Measurements from ENCODE around the gene GLT6D1.

Gene GLT6D1

DNA sequence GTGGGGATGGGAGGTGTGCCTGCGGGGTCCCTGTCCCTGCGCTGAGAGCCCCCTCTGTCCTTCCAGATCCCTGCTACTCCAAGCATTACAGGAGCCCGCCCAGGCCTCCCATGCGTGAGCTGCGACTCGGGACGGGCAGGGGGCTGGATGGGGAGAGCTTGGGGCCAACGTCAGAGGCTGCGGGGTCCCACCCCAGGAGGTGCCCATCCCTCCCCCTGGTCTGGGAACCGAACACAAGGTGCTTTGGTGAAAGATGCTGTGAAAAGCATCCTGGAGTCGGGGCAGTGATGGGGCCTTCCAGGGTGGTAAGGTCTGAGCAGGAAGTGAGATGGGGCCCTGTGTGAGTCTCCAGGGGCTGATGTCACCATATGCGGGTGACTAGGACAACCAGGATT lies 26.5 kb upstream of the GLT6D1 start:
- no peak overlapping the region for H3K4me3 ChIP-seq (ENCODE audit: insufficient read depth, low read depth, low read length)
- H3K4me1 ChIP-seq (ENCODE audit: control insufficient read depth, insufficient read depth, low read length): peaks cover 16% of the 10 kb centered on the region
- no peaks in the 10 kb centered on the region for H3K9me3 ChIP-seq (ENCODE audit: control insufficient read depth, low read length)

DNA sequence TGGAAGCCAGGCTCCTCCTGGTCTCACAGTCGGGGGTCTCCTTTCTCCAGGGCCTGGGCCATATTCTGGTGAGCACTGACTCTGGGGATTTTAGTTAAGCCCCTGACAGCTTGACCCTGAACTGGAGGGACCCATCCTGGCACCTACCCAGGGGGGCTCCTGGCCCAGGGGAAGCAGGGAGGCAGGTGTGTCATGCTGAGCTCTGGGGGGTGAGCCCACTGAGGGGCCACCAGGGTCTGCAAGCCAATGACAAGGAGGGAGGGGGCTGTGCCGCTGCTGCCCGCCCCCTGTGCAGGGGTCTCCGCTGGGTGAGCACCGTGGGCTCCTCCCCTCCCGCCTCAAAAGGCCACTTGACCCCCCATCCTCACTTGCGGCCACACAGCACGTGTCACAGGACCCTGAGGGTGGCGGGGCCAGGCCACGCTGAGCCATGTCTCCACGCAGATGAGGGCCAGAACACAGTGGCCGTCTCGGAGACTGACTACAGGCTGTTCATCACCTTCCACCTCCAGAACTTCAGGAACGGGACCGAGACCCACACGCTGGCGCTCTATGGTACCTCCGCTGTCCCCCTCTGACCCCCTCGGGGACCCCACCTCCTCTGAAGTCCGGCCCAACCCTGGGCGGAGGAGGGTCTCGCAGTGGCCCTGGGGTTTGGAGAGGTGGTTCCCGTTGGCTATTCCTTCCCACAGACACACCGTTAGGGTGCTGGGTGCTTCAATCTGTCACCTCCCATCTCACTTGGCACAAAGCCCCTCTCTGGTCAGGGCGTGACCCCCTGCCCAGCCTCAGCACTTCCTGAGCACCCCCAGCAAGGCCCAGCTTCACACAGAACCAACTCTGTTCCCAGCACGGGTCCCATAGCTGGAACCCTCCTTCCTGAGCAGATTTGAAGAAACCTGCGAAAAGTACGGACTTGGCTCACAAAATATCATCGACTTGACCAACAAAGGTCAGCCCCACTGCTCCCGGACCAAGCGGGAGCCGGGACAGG lies 25.8 kb upstream of the GLT6D1 start:
- Histone ChIP-seq H3K36me3 (ENCODE audit: control insufficient read depth, insufficient read depth, low read length) (no peaks in the 10 kb centered on the region), H3K9me3 (ENCODE audit: control insufficient read depth, low read length) (no peaks in the 10 kb centered on the region), H3K4me1 (ENCODE audit: control insufficient read depth, insufficient read depth, low read length) (peaks cover 16% of the 10 kb centered on the region), H3K4me3 (ENCODE audit: insufficient read depth, low read depth, low read length) (no peak overlapping the region), H3K27me3 (ENCODE audit: control insufficient read depth, insufficient read depth, low read length, poor library complexity, severe bottlenecking) (no peaks in the 10 kb centered on the region), H3K27ac (ENCODE audit: insufficient read depth, low read depth, low read length, poor library complexity, severe bottlenecking) (no peak overlapping the region)
- 91 to 92% methylated on average over 32 of the region's 32 CpGs for WGBS, 2 experiments

More for the DNA sequence above, 26.5 kb upstream of the GLT6D1 start:
- Histone ChIP-seq H3K27ac (ENCODE audit: insufficient read depth, low read depth, low read length, poor library complexity, severe bottlenecking) (no peak overlapping the region), H3K36me3 (ENCODE audit: control insufficient read depth, insufficient read depth, low read length) (no peaks in the 10 kb centered on the region), H3K27me3 (ENCODE audit: control insufficient read depth, insufficient read depth, low read length, poor library complexity, severe bottlenecking) (no peaks in the 10 kb centered on the region)
- 94 to 95% methylated on average over 12 of the region's 12 CpGs for WGBS, 2 experiments

DNA sequence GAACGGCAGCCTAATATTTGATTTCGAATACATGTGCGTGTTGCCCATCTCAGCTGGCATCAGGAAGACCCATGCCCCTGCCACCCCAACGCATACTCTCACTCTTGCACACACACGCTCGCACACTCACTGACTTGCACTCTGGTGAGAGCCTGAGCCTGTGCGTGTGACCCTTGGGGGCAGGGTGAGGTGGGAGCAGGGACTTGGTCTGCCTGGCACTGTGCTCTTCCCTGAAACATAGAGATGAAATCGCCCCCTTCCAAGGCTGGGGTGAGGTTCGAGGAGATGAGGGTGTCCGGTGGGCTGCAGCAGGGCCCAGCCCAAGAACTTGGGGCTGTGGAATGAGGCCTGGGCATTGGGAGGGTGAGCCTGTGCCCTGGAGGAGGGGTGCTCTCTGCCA lies 24.9 kb upstream of the GLT6D1 start:
- no peaks in the 10 kb centered on the region for H3K9me3 ChIP-seq (ENCODE audit: control insufficient read depth, low read length)
- no peaks in the 10 kb centered on the region for H3K27me3 ChIP-seq (ENCODE audit: control insufficient read depth, insufficient read depth, low read length, poor library complexity, severe bottlenecking)
- no peaks in the 10 kb centered on the region for H3K36me3 ChIP-seq (ENCODE audit: control insufficient read depth, insufficient read depth, low read length)
- peaks cover 16% of the 10 kb centered on the region for H3K4me1 ChIP-seq (ENCODE audit: control insufficient read depth, insufficient read depth, low read length)
- no peak overlapping the region for H3K27ac ChIP-seq (ENCODE audit: insufficient read depth, low read depth, low read length, poor library complexity, severe bottlenecking)
- WGBS, 2 experiments: 94 to 96% methylated on average over 10 of the region's 10 CpGs
- H3K4me3 ChIP-seq (ENCODE audit: insufficient read depth, low read depth, low read length): no peak overlapping the region

DNA sequence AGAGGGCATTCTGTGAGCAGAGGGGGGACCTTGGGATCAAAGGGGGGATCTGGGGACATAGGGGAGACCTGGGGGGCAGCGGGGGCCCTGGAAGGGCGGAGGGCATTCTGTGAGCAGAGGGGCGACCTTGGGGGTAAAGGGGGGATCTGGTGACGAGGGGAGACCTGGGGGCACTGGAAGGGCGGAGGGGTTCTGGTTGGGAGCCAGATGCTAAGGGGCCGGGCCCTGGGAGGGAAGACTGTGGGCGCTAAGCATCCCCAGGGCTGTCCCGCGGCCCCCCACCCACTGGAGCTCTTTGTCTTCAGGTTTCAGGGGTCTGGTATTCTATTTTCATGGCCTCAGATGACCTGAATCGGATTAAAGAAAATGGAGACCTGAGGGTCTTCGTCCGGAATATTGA lies 24.5 kb upstream of the GLT6D1 start:
- 94 to 96% methylated on average over 12 of the region's 12 CpGs for WGBS, 2 experiments
- no peak overlapping the region for H3K4me3 ChIP-seq (ENCODE audit: insufficient read depth, low read depth, low read length)
- no peaks in the 10 kb centered on the region for H3K9me3 ChIP-seq (ENCODE audit: control insufficient read depth, low read length)
- H3K27me3 ChIP-seq (ENCODE audit: control insufficient read depth, insufficient read depth, low read length, poor library complexity, severe bottlenecking): no peaks in the 10 kb centered on the region
- H3K36me3 ChIP-seq (ENCODE audit: control insufficient read depth, insufficient read depth, low read length): no peaks in the 10 kb centered on the region
- H3K27ac ChIP-seq (ENCODE audit: insufficient read depth, low read depth, low read length, poor library complexity, severe bottlenecking): no peak overlapping the region
- H3K4me1 ChIP-seq (ENCODE audit: control insufficient read depth, insufficient read depth, low read length): peaks cover 16% of the 10 kb centered on the region

DNA sequence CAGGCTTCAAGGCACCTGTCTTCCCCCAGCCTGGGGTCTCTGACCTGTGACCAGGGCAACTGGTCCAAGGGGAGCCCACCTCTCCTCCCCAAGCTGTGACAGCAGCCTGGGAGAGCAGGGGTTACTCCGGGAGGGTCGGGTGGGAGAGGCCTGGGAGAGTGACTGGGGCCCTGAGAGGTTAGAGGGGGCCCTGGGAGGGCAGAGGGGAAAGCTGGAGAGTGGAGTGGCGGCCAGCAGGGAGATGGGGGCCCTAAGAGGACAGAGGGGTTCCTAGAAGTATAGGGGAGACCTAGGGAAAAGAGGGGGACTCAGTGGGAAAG lies 24.1 kb upstream of the GLT6D1 start:
- H3K4me1 ChIP-seq (ENCODE audit: control insufficient read depth, insufficient read depth, low read length): peaks cover 16% of the 10 kb centered on the region
- 86 to 90% methylated on average over 3 of the region's 3 CpGs for WGBS, 2 experiments
- H3K27ac ChIP-seq (ENCODE audit: insufficient read depth, low read depth, low read length, poor library complexity, severe bottlenecking): no peak overlapping the region
- no peaks in the 10 kb centered on the region for H3K9me3 ChIP-seq (ENCODE audit: control insufficient read depth, low read length)
- no peaks in the 10 kb centered on the region for H3K27me3 ChIP-seq (ENCODE audit: control insufficient read depth, insufficient read depth, low read length, poor library complexity, severe bottlenecking)
- no peak overlapping the region for H3K4me3 ChIP-seq (ENCODE audit: insufficient read depth, low read depth, low read length)
- no peaks in the 10 kb centered on the region for H3K36me3 ChIP-seq (ENCODE audit: control insufficient read depth, insufficient read depth, low read length)

DNA sequence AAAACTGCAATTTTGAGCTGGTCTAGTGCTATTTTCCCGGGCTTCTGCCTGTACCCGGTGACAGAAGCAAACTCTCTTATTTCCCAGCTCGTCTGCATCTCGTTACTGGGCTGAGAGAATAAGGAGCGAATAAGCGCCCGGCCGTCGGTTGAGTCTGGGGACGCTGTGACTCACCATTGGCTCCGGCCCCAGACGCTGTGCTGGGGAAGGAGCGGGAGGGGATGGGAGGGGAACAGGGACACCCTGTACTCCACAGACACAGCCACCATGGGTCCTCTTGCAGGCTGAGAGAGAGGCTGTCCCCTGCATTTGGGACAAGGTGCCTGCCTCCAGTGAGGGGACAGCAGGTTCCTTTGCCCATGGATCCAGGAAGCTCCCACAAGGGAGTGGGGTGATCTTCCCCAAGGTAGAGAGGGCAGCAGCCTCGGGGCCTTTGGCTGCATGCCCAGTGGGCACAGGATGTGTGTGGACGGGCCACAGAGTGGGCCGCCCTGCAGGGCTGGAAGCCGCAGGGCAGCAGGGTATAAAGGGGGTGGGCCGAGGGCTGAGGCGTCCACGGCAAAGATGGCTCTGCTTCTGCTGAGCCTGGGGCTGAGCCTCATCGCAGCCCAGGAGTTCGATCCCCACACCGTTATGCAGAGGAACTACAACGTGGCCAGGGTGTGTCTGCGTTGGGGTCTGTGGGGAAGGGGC lies 23.6 kb upstream of the GLT6D1 start, which contains the start of gene LCN9:
Gene LCN9, plus strand, starts transcription at position 552 of the 693 bp plus-strand sequence. Its CDS starts 13 bp downstream, at position 565.
- H3K27me3 ChIP-seq (ENCODE audit: control insufficient read depth, insufficient read depth, low read length, poor library complexity, severe bottlenecking): no peaks in the 10 kb centered on the region
- peaks cover 16% of the 10 kb centered on the region for H3K4me1 ChIP-seq (ENCODE audit: control insufficient read depth, insufficient read depth, low read length)
- no peak within 1 kb of the TSS for H3K27ac ChIP-seq (ENCODE audit: insufficient read depth, low read depth, low read length, poor library complexity, severe bottlenecking)
- H3K4me3 ChIP-seq (ENCODE audit: insufficient read depth, low read depth, low read length): no peak within 1 kb of the TSS
- 71 to 77% methylated on average over 25 of the region's 25 CpGs for WGBS, 2 experiments
- no peaks in the 10 kb centered on the region for H3K36me3 ChIP-seq (ENCODE audit: control insufficient read depth, insufficient read depth, low read length)
- no peaks in the 10 kb centered on the region for H3K9me3 ChIP-seq (ENCODE audit: control insufficient read depth, low read length)

DNA sequence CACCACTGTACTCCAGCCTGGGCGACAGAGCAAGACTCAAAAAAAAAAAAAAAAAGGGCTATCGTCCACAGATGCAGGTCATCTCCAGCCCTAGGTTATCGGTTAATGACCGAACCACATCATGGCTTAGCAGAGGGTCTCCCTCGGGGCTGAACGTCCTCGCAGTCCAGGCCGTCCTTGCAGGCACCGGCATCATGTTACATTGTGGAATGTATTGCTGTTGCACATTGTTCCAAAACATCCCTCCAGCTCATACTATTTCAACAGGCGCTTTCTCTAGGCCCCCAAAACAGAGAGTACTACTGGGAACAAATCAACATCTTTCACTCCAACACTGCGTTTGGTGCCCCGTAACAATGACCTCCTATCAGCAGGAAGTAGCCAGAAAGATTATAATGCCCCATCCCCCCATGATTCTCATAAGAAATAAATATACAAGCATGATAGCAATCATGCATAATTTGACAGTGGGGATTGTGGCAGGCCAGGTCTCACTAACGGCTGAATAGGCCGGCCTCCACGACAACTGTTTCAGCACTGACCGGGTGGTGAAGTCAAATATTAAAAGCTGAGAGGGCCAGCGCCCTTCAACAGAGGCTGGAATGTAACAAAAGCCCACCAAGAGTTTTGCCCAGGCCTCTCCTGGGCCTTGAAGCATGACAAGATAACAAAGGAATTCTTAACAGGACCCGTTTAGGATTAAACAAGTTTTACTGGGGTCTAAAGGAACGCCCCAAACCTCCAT lies 22.6 kb upstream of the GLT6D1 start:
- H3K27me3 ChIP-seq (ENCODE audit: control insufficient read depth, insufficient read depth, low read length, poor library complexity, severe bottlenecking): no peaks in the 10 kb centered on the region
- no peak overlapping the region for H3K4me3 ChIP-seq (ENCODE audit: insufficient read depth, low read depth, low read length)
- no peaks in the 10 kb centered on the region for H3K9me3 ChIP-seq (ENCODE audit: control insufficient read depth, low read length)
- H3K36me3 ChIP-seq (ENCODE audit: control insufficient read depth, insufficient read depth, low read length): no peaks in the 10 kb centered on the region
- peak overlapping the region; percentile 60 for H3K27ac ChIP-seq (ENCODE audit: insufficient read depth, low read depth, low read length, poor library complexity, severe bottlenecking)
- WGBS, 2 experiments: 73 to 78% methylated on average over 19 of the region's 19 CpGs
- peaks cover 16% of the 10 kb centered on the region for H3K4me1 ChIP-seq (ENCODE audit: control insufficient read depth, insufficient read depth, low read length)

DNA sequence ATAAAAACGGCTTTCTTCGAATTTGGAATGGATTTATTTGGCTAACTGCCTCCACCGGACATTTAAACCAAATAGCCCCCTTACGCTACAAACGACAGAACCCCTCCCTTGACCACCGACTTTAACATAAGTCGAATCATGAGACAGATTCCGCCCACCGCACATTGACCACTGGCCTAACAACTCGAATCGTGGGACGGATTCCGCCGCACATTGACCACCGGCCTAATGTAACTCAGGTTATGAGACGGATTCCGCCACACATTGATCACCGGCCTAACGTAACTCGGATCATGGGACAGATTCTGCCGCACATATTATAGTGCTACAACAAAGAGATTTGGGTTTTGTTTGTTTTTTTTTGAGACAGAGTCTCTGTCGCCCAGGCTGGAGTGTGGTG lies 21.1 kb upstream of the GLT6D1 start:
- no peak overlapping the region for H3K27ac ChIP-seq (ENCODE audit: insufficient read depth, low read depth, low read length, poor library complexity, severe bottlenecking)
- no peaks in the 10 kb centered on the region for H3K27me3 ChIP-seq (ENCODE audit: control insufficient read depth, insufficient read depth, low read length, poor library complexity, severe bottlenecking)
- 93% methylated on average over 22 of the region's 22 CpGs for WGBS, 2 experiments
- H3K36me3 ChIP-seq (ENCODE audit: control insufficient read depth, insufficient read depth, low read length): no peaks in the 10 kb centered on the region
- no peaks in the 10 kb centered on the region for H3K9me3 ChIP-seq (ENCODE audit: control insufficient read depth, low read length)
- no peak overlapping the region for H3K4me3 ChIP-seq (ENCODE audit: insufficient read depth, low read depth, low read length)
- peaks cover 16% of the 10 kb centered on the region for H3K4me1 ChIP-seq (ENCODE audit: control insufficient read depth, insufficient read depth, low read length)

DNA sequence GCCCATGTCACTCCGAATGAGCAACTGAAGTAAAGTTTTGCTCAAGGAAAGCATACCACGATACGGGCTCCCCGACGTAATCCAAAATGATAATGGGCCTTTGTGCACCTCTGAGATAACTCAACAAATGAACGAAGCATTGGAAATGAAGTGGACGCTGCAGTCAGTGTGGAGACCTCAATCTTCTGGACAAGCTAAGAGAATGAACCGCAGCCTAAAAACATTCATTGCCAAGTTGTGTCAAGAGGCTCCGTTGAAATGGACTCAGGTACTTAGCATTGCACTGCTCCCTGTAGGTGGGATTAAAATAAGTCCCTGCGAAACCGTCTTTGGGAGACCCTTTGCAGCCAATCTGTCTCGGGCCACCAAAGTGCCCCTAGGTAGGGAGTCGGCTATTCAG lies 19.9 kb upstream of the GLT6D1 start:
- WGBS, 2 experiments: 91% methylated on average over 13 of the region's 13 CpGs
- Histone ChIP-seq H3K27ac (ENCODE audit: insufficient read depth, low read depth, low read length, poor library complexity, severe bottlenecking) (no peak overlapping the region), H3K27me3 (ENCODE audit: control insufficient read depth, insufficient read depth, low read length, poor library complexity, severe bottlenecking) (no peaks in the 10 kb centered on the region), H3K4me1 (ENCODE audit: control insufficient read depth, insufficient read depth, low read length) (peaks cover 16% of the 10 kb centered on the region), H3K9me3 (ENCODE audit: control insufficient read depth, low read length) (no peaks in the 10 kb centered on the region), H3K4me3 (ENCODE audit: insufficient read depth, low read depth, low read length) (no peak overlapping the region), H3K36me3 (ENCODE audit: control insufficient read depth, insufficient read depth, low read length) (no peaks in the 10 kb centered on the region)

DNA sequence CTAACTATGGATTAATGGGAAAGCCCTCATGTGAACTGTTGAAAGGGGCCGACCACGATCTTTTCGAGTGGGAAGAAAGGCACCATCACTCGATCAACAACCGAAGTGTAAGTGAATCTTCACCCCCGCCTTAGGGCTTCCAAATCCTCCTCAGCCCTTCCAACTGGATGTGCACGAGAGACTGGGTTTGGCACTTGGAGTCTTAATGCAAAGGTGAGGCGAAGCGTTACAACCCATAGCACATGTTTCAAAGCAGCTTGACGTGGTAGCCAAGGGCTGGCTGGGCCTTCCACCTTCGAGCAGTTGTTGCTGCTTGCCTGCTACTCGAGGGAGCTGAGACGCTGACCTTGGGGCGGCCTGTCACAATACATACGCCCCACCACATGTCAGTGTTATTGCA lies 18.1 kb upstream of the GLT6D1 start:
- Histone ChIP-seq H3K4me1 (ENCODE audit: control insufficient read depth, insufficient read depth, low read length) (peaks cover 8% of the 10 kb centered on the region), H3K27me3 (ENCODE audit: control insufficient read depth, insufficient read depth, low read length, poor library complexity, severe bottlenecking) (no peaks in the 10 kb centered on the region), H3K9me3 (ENCODE audit: control insufficient read depth, low read length) (no peaks in the 10 kb centered on the region), H3K27ac (ENCODE audit: insufficient read depth, low read depth, low read length, poor library complexity, severe bottlenecking) (no peak overlapping the region), H3K36me3 (ENCODE audit: control insufficient read depth, insufficient read depth, low read length) (no peaks in the 10 kb centered on the region), H3K4me3 (ENCODE audit: insufficient read depth, low read depth, low read length) (no peak overlapping the region)
- 91% methylated on average over 15 of the region's 15 CpGs for WGBS, 2 experiments

All from ectodermal cell (in vitro differentiated cells).